Astrocyte of the spinal cord (primary cell): ENCODE data around the gene SLC35A2.

Experiments used
- DNase-seq: peaks from one replicate; pipeline ENCODE4 v3.0.0; 2011; ENCODE audit warnings: low read depth, low spot score
- H3K4me3 ChIP-seq: 2 replicates; pipeline ENCODE4 v1.5.1; 2011; ENCODE audit warnings: low read depth, mild to moderate bottlenecking, low read length, moderate library complexity
- CTCF ChIP-seq: IDR thresholded peaks from 2 replicates; pipeline ENCODE4 v1.5.1; 2012; ENCODE audit warnings: low read depth, mild to moderate bottlenecking, low read length, inconsistent platforms
- in situ Hi-C: cut with HindIII; loops from 2 replicates; pipeline ENCODE4 v1.10.0; 2017; ENCODE audit warnings: low sequenced_read_pairs

The SLC35A2 gene

GRCh38 chrX:48897157-48897624 lies 14.3 kb downstream of the SLC35A2 start:
- peak; percentile 73 for DNase-seq
- no peak for TF ChIP-seq CTCF
- H3K4me3 ChIP-seq: peak overlapping the region; percentile 70
- in situ Hi-C loops: no loop called here

GRCh38 chrX:48896611-48897011 lies 14.8 kb downstream of the SLC35A2 start:
- no peak for TF ChIP-seq CTCF
- no peak for DNase-seq
- in situ Hi-C loops: no loop called here
- peak overlapping the region; percentile 70 for H3K4me3 ChIP-seq

GRCh38 chrX:48894891-48895290 lies 16.6 kb downstream of the SLC35A2 start:
- DNase-seq: no peak
- in situ Hi-C loops: no loop called here
- no peak overlapping the region for H3K4me3 ChIP-seq
- no peak for TF ChIP-seq CTCF

GRCh38 chrX:48893556-48894348 lies 17.7 kb downstream of the SLC35A2 start:
- no peak overlapping the region for H3K4me3 ChIP-seq
- no peak for DNase-seq
- in situ Hi-C loops: no loop called here
- no peak for TF ChIP-seq CTCF

- in situ Hi-C loops: no loop called here
- no peak for TF ChIP-seq CTCF
- DNase-seq: no peak
- no peak overlapping the region for H3K4me3 ChIP-seq
Observed at GRCh38 chrX:48892896-48893295, 18.6 kb downstream of the SLC35A2 start.

- TF ChIP-seq CTCF: peak; percentile 47
- H3K4me3 ChIP-seq: peak overlapping the region; percentile 40
- in situ Hi-C loops: no loop called here
- DNase-seq: peak; percentile 81
Observed at GRCh38 chrX:48891402-48892288, 19.8 kb downstream of the SLC35A2 start.
